HG03103 (cell line): ENCODE measurements around the gene ANKDD1B.

Experiments
- ATAC-seq: cut with Tn5 transposase; IDR thresholded peaks from one replicate; pipeline ENCODE4 v1.9.1; 2021; ENCODE audit warnings: low read depth; ENCODE audit not compliant: unreplicated experiment

ANKDD1B gene

DNA sequence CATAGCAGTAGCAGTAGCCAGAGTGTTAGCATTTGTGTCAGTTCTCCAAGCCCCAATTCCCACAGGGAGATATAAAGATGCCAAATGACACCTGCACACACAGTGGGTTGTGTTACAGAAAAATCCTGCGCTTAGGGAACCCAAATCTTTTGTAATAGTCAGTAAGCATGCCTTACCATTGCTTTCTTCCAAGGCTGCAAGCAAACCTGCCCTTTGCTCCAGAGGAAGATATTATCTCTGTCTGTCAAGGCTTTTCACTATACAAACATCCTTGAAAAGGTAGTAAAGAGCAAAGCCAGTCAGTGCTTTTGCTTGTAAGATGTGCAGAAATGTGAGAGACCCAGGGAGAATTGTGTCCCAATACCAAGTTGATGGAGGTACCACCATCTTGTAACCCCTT, 2.9 kb downstream of the ANKDD1B start:
- ATAC-seq, result no peak

DNA sequence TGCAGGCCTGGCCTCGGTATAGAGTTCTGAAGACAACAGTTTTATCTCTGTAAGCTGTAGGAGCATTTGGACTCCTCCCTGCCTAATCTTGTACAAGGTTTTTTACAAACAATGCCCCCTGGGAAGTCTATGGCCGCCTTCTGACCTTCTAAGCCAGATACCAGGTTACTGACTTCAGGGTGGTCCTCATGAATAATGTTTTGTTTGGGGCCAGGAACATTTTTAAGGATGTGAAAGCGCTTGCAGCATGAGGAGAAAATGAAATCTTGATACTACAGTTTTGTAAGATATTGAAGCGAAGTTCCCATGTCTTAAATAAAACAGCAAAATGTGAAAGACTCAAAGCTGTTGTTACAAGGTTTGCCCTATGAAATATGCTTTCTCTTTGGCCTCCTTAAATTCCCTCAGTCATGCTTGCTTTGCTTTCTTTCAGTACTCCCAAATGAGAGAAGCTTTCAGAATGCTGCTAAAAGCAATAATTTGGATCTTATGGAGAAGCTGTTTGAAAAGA, 5.2 kb downstream of the ANKDD1B start:
- ATAC-seq, result no peak

DNA sequence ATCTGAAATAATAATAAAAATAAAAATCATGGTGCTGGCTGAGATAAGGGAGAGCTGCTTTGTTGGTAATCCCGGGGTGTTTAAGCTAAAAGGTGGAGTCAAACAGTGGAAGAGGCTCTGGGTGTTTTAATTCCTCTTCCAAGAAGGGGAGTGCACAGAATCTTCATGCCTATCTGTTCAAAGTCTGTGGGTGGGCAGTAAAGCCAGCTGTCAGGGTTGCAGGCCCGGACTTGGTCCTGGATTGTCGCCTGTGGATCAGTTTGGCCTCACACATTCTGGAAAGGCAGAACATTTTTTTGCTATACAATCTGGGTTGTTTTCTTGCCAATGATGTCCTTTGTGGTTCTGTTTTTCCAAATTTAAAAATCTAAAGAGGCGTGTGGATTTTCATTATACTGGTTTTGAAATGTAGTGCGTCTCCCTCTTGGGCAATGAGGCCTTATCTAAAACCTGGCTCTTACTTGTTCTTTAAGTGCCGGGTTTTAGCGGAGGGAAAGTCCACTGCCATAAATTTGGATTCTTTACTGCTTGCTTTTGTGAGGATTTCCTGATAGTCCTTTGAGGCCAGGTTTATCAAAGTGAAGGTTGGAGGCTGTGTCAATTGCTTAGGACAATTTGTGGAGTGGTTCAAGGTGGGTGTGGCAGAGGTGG, 5.8 kb downstream of the ANKDD1B start:
- no peak for ATAC-seq

DNA sequence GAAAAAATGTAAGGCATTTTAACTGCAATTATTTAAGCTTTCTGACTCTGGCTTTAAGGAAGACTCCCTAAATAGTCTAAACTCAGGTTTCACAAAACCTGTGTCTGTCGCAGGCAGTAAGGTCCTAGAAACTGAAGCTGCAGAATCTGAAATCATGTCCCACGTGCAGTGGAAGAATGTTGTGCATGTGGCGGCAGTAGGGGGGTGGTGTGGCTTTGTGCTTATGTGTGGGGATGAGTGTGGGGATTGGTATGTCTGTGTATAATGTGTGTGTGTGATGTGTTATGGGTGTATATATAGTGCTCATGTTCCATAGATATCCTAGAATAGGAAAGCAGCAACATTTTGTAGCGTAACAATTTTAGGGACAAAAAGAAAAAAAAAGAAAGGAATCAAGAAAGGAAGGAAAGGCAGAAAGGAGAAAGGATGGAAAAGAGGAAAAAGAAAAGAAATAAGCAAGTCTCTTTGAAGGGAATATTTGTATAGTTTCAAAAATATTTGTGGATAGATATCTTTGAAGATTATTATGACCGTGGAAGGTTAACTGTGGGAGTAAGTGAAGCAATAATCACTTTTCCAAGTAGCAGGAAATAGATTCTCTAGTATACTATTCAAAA, 6.6 kb downstream of the ANKDD1B start:
- no peak for ATAC-seq

DNA sequence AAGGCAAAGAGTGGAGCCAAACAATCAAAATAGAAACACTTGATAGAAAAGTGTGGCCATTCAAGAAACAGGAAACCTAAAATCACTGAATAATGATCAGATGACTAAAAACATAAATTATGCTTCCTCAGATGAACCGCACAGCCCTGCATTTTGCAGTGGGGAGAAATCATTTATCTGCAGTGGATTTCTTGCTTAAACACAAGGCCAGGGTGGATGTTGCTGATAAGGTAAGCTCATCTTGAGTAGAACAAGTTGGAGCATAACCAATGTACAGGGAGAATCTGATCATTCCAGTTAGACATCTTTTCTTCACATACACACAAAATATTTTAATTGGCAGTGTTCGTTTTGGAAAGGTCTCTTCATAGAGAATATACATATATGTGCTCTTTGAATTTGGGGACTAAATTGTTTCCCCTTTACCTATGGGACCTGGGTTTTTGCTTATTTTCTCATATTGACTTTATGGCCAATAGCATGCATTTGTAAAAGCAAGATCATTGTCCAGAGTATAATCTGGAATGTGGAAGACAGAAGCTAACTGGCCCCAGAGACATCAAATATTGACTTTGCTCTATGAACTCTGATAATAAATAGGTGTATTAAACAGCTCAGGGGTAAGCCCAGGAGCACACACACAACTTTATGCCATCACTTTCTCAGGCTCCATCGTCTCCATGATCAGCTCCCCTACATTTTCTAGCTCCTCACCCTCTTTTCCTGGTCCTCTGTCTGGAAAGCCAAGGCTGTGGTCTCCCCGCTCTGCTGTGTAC, 9.1 kb downstream of the ANKDD1B start:
- no peak for ATAC-seq

DNA sequence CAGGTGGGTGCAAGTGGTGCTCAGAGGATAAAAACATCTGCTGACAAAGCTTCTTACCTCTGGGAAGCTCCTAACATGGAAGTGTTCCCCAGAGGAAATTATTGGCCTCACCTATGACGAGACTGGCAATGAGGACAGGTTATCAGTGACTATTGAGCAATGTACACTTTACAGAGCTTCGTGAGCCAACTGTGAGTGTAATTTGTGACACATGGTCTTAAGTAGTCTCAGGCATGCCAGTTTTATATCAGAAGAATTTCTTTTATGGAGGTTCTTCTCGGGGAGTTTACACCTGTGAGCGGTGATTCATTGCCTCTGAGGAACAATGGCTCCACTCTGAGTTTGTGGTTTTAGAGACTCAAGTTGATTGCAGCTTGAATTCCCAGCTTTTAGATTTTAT, 11.3 kb downstream of the ANKDD1B start:
- no peak for ATAC-seq

DNA sequence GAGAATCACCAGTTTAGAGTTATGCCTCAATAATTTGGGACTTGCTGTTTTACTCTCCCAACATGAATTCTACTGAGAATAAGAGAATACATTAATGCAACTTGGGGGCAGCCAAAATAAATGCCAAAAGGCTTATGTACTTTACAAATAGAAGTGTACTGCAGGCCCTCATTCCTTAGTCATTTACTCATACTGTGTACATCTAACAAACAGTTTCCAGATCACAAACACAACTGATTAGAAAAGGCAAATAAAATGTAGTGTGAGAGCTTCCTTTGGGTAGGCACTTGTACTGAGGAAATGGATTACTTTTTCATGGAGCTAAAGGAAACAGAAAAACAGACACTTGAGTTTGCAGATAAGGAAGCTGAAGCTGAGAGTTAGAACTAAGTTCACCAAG, 12.6 kb downstream of the ANKDD1B start:
- ATAC-seq, result no peak

DNA sequence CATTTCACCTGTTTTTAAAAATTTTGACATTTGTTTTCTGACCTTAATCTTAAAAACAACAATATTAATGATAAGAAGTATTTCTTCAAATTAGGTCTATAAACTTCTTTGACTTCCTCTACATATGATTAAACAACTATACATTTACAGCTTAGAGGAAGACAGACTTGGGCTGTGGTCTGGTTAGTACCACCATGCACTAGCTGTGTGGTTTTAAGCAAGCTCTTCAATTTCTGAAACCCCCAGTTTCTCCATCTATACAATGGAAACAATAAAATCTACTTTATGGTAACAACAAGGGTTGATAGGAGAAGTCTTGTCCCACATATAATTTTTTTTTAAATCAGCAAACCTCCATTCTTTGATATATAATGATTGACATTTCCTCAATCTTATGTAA, 15.7 kb downstream of the ANKDD1B start:
- ATAC-seq, result no peak

DNA sequence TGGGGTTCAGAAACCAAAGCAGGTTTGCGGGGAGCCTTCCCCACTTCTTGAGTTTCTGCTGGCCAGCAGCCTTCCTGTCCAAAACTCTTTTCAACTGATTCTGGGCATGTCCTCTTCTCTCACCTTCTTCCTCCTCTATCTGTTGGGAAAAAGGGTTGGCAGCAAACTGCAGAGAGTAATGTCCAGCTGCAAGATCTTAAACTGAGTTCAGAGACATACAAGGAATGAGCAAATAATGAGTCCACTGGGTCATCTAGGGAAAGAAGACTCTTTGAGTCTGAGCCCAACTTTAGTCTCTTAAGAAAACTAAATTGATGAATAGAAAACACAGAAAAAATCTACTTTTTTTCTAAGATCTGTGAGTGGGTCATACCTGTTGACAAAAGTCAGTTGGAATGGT, 16.5 kb downstream of the ANKDD1B start:
- ATAC-seq, result no peak

DNA sequence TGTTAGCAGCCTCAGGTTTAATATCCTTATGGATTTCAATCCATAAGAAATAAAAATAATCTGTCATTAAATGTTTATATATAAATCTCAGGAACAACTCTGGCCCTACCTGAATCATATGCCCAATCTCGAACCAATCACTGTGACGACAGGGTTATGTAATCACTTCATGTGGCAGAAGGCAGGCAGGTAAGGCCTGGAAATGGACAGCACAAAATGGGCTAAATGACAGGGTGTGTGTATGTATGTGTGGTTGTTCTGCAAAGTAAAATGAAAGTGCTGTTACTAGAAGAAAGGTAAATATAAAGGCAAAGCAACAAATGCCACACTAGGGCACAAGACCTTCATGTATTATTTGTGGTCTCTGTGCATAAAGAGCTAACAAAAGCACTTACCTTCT, 19.6 kb downstream of the ANKDD1B start:
- no peak for ATAC-seq

DNA sequence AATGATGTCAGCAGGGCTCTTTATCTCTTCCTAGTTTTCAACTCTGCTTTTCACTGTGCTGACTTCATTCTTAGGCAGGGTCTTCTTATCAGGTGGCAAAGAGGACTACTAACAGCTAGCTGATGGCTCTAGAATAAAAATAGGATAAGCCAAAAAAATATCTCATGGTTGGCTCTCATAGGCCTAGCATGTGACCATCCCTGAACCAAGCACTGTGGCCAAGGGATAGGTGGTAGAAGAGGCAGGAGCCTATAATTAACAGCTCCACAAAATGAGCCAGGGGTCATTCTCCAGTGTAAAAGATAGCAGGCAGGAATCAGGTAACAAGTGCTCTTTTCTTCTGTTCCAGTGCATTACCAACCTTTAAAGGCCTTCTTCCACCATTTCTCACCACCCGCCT, 21.1 kb downstream of the ANKDD1B start:
- ATAC-seq, result no peak

DNA sequence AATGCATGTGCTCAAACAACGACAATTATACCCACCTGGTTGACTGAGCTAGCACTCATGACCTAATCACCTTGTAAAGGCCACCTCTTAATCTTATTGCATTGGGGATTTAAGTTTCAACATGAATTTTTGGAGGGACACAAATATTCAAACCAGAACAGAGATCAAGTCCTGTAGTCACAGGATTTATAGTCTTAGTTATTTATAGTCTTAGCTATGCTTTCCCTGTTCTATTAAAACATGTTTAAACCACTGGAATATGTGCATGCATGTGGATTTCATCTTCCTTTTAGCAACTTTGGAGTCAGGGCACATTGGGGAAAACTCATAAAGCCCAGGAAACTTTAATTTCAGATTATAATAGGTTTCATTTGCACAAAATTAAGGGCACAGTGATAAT, 26.7 kb downstream of the ANKDD1B start:
- no peak for ATAC-seq

DNA sequence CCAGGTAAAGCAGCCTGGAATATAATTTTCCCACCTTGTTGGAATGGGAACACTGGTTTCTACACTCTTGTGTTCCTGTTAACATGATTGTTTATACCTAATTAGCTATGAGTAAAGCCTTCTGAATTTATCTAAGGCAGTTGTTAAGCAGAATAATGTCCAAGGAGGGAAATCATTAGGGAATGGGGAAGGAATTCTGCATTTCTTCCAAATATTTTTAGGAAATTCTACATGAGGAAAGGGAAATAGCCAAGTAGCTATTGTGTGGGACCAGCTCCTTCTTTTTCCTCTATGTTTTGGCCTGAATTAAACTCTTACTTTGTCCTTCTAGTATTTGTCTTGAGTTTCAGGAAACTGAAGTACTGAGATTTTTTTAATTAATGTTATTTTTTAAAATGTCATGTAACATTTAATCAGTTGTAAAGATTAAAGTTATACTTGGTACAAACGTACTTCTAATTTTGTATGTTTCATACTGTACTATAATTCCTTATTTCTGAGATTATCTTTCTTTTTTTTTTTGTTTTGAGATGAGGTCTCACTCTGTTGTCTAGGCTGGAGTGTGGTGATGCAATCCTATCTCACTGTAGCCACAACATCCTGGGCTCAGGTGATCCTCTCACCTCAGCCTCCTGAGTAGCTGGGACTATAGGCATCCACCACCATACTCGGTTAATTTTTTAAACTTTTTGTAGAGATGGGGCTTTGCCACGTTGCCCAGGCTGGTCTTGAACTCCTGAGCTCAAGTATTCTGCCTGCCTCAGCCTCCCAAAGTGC, 28.5 kb downstream of the ANKDD1B start:
- ATAC-seq, result no peak

DNA sequence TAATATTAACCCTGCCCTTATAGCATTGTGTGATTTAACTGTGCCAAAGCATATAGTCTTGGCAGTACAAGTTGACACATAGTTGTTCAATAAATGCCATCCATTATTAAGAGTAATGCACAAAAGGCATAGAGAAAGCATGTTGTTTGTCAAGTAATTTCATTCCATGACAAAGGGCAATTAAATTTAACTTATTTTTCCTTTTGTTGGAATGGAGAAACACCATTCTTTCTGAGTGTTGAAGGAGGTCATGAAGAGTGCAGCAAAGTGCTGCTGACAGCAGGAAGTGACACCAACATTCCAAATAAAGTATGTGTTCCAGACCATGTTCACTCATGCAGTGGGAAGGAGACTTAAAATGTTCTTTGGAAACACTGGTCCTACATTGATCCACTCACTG, 29.1 kb downstream of the ANKDD1B start:
- ATAC-seq, result no peak

DNA sequence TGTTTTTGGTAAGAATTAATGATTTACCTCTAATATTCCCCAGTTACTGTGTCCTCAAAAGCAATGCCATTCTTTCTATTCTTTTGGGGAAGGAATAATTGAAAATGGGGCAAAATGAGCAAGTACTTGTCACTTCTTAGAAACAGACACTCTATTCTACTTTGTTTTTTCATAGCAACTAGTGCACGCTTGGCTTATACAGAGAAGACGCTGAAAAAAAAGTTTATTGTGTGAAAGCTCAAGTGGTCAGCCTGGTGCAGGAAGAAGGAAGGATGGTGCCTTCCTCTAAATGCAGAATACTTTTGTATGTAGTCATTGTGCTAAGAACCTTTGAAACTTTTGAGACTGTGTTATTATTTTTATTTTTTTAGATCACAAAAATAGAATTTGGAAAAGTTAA, 29.6 kb downstream of the ANKDD1B start:
- no peak for ATAC-seq

DNA sequence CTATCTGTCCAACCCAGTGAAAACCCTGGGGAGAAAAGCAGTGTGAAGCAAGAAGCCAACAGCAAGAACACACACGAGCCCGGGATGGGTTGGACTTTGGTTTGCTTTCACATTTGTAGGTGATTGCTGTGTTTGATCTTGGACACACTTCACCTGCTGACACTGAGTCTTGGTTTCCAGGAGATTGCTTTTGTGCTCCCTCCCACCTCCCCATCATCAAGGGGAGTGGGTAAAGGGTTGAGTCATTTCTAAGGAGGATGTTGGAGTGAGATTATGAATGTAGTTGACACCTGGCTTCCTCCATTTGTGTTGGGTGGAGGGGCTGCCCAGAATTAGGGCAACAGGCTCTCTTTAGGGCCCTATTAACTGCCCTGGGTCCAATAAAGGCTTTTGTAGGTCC, 37.5 kb downstream of the ANKDD1B start:
- no peak for ATAC-seq

DNA sequence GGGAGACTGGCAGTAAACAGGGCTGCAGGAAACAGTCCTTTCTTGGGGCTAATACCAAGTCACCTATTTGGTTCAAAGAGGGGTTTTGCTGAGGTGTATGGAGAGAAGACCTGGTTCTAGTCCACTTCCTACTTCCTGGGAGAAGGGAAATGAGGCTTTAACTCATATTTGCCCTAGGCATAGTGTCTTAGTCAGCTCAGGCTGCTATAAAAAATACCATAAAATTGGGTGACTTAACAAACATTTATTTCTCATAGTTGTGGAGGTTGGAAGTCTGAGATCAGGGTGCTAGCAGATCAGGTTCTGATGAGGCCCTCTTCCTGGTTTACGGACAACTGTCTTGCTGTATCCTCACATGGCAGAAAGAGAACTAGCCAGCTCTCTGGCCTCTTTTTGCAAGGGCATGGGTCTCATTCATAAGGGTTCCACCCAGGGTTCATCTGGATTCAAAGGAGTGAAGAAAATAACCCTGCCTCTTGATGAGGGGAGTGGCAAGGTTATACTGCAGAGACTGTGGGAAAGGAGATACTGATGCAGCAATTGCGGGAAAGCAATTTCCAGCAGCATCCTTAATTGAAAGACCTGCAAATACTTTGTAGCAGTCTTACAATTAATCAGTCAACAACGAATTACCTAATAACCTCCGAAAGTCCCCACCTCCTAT, 40.5 kb downstream of the ANKDD1B start:
- no peak for ATAC-seq

DNA sequence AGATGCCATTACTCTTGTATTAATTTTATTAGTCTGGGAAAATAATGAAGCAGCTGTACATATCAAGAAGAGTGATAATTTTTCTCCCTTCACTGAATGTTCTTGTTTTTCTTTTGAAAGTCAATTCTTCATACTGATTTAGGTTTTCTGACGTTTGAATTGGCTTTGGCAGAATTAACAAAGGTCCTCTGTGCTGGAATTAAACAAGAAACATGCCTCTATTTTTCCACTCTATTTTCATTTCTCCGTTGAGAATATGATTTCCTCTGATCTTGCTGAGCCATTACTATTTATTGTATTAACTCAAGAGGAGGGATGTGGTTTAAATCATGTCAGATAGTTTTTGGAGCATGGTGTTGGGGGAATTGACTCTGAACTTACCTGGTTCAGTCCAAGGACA, 42.3 kb downstream of the ANKDD1B start:
- no peak for ATAC-seq

DNA sequence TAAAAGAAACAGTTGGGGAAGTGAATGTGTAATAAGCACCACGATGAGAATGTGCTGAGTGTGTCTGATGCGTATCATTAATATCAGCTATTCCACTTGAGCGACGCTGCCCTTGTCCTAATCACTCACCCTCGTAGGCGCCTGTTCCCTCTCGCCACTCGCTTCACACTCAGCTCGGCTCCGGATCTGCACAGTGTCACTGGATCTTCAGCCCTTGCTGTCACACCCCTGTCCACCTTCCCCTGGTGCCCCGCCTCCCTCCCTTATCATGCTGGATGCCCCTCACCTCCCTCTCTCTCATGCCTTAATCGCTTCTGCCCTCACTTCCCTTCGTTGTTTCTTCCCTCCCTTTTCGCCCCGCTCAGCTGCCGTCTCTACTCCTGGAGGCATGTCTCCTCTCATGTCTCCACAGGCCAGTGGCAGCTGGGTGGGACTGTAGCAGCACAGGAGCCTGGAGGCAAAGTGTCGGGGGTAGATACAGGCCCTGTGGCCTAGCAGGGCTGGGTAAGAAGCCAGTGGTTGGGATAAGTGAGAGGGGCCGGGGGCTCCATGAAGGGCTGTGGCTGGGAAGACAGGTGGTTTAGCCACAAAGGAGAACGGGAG, 43.5 kb downstream of the ANKDD1B start:
- no peak for ATAC-seq
